Thyroid gland (tissue), 4 donors: ENCODE results near the gene SOCS3.

ENCODE experiments used
- CTCF ChIP-seq, 6 experiments: fragments of 200-600 bp in 3 of 6; fragments of 450-650 bp in 3 of 6; sonication (generic) in 3 of 6; IDR thresholded peaks; one replicate each; pipeline ENCODE4 v1.5.1; 2016 to 2019; ENCODE audit warnings: antibody characterized with exemption in 6 of 6, mild to moderate bottlenecking in 2 of 6, inconsistent platforms in 1 of 6, moderate library complexity in 1 of 6
- POLR2A ChIP-seq, 2 donors: fragments of 450-650 bp; IDR thresholded peaks; one replicate each; pipeline ENCODE4 v1.6.1; 2017; ENCODE audit warnings: antibody characterized with exemption in 2 of 2, mild to moderate bottlenecking in 2 of 2, moderate library complexity in 1 of 2

- TF ChIP-seq CTCF (IDR thresholded peaks at IDR 0.05) (no peak), POLR2A (IDR thresholded peaks at IDR 0.05) (no peak)
Observed at GRCh38 chr17:78406920-78407319, 47.0 kb upstream of the SOCS3 start.
